RWPE2 (cell line): ENCODE data around the gene EEFSEC.
"Not testable (repeated sequence)": the region's sequence is repeated elsewhere in the genome, so short reads cannot be mapped to it uniquely, and the experiment has no call there.

Experiments used
- ATAC-seq: fragments of 200-7000 bp; cut with Tn5 transposase; 3 replicates; pipeline ENCODE4 v1.9.1; 2021; ENCODE audit warnings: low read depth
- DNase-seq: peaks from one replicate; pipeline ENCODE4 v3.0.0-alpha.2; 2020; ENCODE audit warnings: low spot score
- H3K27ac ChIP-seq: fragments of 450-650 bp; 2 replicates; pipeline ENCODE4 v1.5.1; 2017; ENCODE audit warnings: mild to moderate bottlenecking; ENCODE audit not compliant: poor library complexity, severe bottlenecking
- H3K27me3 ChIP-seq: fragments of 250-450 bp; sonication (Bioruptor Pico); 2 replicates; pipeline ENCODE4 v1.5.1; 2021; ENCODE audit warnings: mild to moderate bottlenecking, moderate library complexity; ENCODE audit not compliant: insufficient read depth, poor library complexity, severe bottlenecking
- H3K36me3 ChIP-seq: fragments of 250-450 bp; sonication (Bioruptor Pico); 2 replicates; pipeline ENCODE4 v1.5.1; 2020; ENCODE audit warnings: low read depth, mild to moderate bottlenecking, moderate library complexity
- H3K4me1 ChIP-seq: fragments of 250-450 bp; sonication (Bioruptor Pico); 2 replicates; pipeline ENCODE4 v1.5.1; 2021; ENCODE audit warnings: mild to moderate bottlenecking, moderate library complexity; ENCODE audit not compliant: insufficient read depth, poor library complexity, severe bottlenecking
- H3K4me3 ChIP-seq: fragments of 250-450 bp; sonication (Bioruptor Pico); 2 replicates; pipeline ENCODE4 v1.5.1; 2021; ENCODE audit warnings: mild to moderate bottlenecking, moderate library complexity; ENCODE audit not compliant: severe bottlenecking
- H3K9me3 ChIP-seq: fragments of 250-450 bp; sonication (Bioruptor Pico); 2 replicates; pipeline ENCODE4 v1.5.1; 2021; ENCODE audit warnings: mild to moderate bottlenecking, moderate library complexity; ENCODE audit not compliant: severe bottlenecking
- TF ChIP-seq, protein P1 (sequence below): fragments of 450-650 bp; IDR thresholded peaks from one replicate; pipeline ENCODE4 v1.5.1; 2017; ENCODE audit warnings: mild to moderate bottlenecking, moderate library complexity; ENCODE audit not compliant: poor library complexity, severe bottlenecking

The EEFSEC gene

DNA sequence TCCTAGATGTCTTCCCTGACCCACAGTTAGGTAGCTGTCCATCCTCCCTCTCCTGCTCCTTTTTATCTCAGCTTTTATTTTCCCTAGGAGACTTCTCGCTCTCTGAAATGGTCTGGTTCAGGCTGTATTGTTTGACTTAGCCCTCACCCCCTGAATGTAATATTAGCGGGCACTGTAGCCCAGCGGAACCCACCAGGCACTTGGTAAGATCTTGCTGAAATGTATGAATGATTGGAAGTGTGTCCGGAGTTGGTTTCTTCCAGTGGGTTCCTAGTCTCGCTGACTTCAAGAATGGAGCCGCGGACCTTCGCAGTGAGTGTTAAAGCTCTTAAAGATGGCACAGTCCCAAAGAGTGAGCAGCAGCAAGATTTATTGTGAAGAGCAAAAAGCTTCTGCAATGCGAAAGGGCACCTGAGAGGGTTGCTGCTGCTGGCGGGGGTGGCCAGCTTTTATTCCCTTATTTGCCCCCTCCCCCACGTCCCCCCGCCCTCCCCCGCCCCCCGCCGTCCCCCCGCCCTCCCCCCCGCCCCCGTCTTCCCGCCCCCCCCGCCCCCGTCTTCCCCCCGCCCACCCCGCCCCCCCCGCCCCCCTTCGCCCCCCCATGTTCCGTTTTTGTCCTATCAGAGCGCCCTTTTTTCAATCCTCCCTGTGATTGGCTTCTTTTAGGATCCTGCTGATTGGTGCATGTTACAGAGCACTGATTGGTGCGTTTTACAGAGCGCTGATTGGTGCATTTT is 694 bp upstream of the EEFSEC start:
- H3K27me3 ChIP-seq: no peaks in the 10 kb centered on the region
- ATAC-seq: no peak; the same call in 2 of the 3 replicates
- H3K36me3 ChIP-seq: peaks cover 12% of the 10 kb centered on the region
- peak overlapping the region; percentile 58 for H3K27ac ChIP-seq
- peaks cover 4% of the 10 kb centered on the region for H3K4me1 ChIP-seq
- H3K4me3 ChIP-seq: peak overlapping the region; percentile 97
- no peaks in the 10 kb centered on the region for H3K9me3 ChIP-seq
- TF ChIP-seq, protein P1, sequence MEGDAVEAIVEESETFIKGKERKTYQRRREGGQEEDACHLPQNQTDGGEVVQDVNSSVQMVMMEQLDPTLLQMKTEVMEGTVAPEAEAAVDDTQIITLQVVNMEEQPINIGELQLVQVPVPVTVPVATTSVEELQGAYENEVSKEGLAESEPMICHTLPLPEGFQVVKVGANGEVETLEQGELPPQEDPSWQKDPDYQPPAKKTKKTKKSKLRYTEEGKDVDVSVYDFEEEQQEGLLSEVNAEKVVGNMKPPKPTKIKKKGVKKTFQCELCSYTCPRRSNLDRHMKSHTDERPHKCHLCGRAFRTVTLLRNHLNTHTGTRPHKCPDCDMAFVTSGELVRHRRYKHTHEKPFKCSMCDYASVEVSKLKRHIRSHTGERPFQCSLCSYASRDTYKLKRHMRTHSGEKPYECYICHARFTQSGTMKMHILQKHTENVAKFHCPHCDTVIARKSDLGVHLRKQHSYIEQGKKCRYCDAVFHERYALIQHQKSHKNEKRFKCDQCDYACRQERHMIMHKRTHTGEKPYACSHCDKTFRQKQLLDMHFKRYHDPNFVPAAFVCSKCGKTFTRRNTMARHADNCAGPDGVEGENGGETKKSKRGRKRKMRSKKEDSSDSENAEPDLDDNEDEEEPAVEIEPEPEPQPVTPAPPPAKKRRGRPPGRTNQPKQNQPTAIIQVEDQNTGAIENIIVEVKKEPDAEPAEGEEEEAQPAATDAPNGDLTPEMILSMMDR: no peak
- no peak for DNase-seq

DNA sequence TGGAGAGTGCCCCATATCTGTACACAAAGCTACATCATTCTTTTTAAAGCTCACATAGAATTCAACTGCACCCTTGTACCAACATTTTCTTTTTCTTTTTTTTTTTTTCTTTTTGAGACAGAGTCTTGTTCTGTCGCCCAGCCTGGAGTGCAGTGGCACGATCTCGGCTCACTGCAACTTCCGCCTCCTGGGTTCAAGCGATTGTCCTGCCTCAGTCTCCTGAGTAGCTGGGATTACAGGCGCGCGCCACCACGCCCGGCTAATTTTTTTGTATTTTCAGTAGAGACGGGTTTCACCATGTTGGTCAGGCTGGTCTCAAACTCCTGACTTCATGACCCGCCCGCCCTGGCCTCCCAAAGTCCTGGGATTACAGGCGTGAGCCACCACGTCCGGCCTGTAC is 1.1 kb downstream of the EEFSEC start:
- Histone ChIP-seq H3K4me3 (peak overlapping the region; percentile 97), H3K27ac (peak overlapping the region; percentile 58), H3K36me3 (peaks cover 18% of the 10 kb centered on the region)
- not testable (repeated sequence) for DNase-seq, H3K4me1 ChIP-seq, H3K27me3 ChIP-seq, H3K9me3 ChIP-seq, ATAC-seq

DNA sequence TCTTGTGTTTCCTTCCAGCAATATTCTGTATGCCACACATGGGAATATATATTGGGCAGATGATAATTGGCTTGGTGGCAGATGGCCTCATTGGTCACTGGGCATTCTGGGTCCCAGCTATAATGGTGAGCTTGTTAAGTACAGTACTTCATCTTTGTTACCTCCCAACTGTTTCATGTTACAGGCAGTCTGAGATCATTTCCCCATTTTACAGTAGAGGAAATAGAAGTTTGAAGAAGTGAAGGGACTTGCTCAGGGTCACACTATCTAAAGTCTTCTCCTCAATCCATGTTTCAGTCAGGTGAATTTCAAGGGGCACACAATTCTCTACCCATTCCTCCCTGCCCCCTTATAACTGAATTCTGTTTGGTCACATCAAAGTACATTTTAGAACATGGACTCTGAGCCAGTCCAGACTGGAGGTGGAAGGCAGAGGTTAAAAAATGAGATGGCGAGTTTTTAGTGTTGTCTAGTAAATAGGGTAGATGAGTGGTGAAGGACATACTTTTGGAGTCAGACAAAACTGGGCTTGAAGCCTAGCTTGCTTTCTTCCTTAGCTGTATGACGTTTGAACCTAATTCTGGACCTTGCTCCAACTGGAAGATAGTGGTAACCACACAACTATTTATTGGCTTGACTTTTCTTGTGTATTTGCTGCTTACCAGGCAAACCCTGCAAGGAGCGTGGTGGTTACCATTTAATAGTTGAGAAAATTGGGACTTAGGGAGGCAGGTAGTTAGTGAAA is 2.5 kb downstream of the EEFSEC start:
- DNase-seq (no peak), ATAC-seq (no peak)
- H3K27ac ChIP-seq: no peak overlapping the region
- no peaks in the 10 kb centered on the region for H3K27me3 ChIP-seq
- H3K36me3 ChIP-seq: peaks cover 18% of the 10 kb centered on the region
- H3K4me3 ChIP-seq: no peak overlapping the region
- TF ChIP-seq, protein P1: no peak
- H3K9me3 ChIP-seq: no peaks in the 10 kb centered on the region
- peaks cover 4% of the 10 kb centered on the region for H3K4me1 ChIP-seq

DNA sequence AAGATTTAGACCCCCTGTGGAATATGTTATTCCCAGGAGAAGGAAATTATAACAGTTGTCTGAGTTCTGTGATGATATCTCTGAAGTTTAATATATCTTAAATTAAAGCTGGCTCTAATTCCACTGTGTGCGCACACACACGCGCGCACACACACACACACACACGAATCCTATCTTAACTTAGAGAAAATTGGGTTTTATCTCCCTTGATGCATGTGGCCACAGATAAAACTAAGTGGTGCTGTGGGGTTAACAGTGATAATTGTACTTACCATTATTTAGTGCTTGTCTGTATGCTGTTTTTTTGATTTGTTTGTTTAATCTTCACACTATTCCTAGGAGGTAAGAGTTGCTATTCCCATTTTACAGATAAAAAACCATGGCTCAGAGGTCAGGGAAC is 7.4 kb downstream of the EEFSEC start:
- Histone ChIP-seq H3K36me3 (peaks cover 27% of the 10 kb centered on the region), H3K4me1 (no peaks in the 10 kb centered on the region), H3K27ac (no peak overlapping the region), H3K9me3 (no peaks in the 10 kb centered on the region), H3K27me3 (no peaks in the 10 kb centered on the region), H3K4me3 (no peak overlapping the region)
- TF ChIP-seq, protein P1: no peak
- ATAC-seq: no peak
- no peak for DNase-seq

DNA sequence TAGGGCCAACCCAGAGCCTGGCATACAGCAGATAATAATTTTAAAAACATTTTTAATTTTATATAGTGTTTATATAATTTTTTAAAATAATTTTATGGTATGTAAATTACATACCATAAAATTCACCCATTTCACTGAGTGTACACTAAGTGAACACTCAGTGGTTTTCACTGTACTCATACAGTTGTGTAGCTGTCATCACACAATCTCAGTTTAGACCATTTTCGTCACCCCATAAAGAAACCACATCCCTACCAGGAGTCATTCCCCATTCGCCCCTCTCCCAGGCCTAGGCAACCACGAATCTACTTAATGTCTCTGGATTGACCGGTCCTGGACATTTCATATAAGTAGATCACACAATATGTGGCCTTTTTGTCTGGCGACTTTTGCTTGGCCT is 10.2 kb downstream of the EEFSEC start:
- TF ChIP-seq, protein P1: no peak
- DNase-seq (no peak), ATAC-seq (no peak)
- Histone ChIP-seq H3K27me3 (no peaks in the 10 kb centered on the region), H3K36me3 (0 out of 2 replicates have a peak, but pooled peaks cover 9% of the 10 kb centered on the region), H3K27ac (no peak overlapping the region), H3K9me3 (no peaks in the 10 kb centered on the region), H3K4me1 (no peaks in the 10 kb centered on the region), H3K4me3 (no peak overlapping the region)
